Psoas muscle (tissue), 8 donors: ENCODE results near the gene LHFPL4. TPM values are rescaled to one million over a fixed set of nuclear protein-coding genes. Genes with fewer than 3 reads are reported as not detected.

Experiments used
- ATAC-seq, 4 donors: fragments of 200-7000 bp; cut with Tn5 transposase; one replicate each; pipeline ENCODE4 v1.9.1; 2020; ENCODE audit warnings: moderate library complexity in 3 of 4, mild to moderate bottlenecking in 2 of 4
- DNase-seq, 2 donors: peaks; one replicate each; pipeline ENCODE4 v3.0.0-alpha.2; 2020
- H3K27ac ChIP-seq: fragments of 200-600 bp; one replicate; pipeline ENCODE4 v1.8.0; 2022
- H3K27me3 ChIP-seq, 3 donors: fragments of 200-600 bp in 1 of 3; one replicate each; pipeline versions ENCODE4 v1.6.1 to v1.8.0; 2013 to 2022; ENCODE audit warnings: low read length in 2 of 3, mild to moderate bottlenecking in 2 of 3, moderate library complexity in 1 of 3; ENCODE audit not compliant: insufficient read depth in 3 of 3
- H3K36me3 ChIP-seq, 2 donors: fragments of 200-600 bp in 1 of 2; one replicate each; pipeline versions ENCODE4 v1.6.1 to v1.8.0; 2013 to 2022; ENCODE audit warnings: low read depth in 1 of 2, mild to moderate bottlenecking in 1 of 2, moderate library complexity in 1 of 2; ENCODE audit not compliant: insufficient read depth in 1 of 2
- H3K4me1 ChIP-seq: fragments of 200-600 bp; one replicate; pipeline ENCODE4 v1.8.0; 2022
- H3K4me3 ChIP-seq: fragments of 200-600 bp; one replicate; pipeline ENCODE4 v1.8.0; 2022; ENCODE audit warnings: mild to moderate bottlenecking
- H3K9me3 ChIP-seq: fragments of 200-600 bp; one replicate; pipeline ENCODE4 v1.8.0; 2022
- CTCF ChIP-seq: fragments of 200-600 bp; IDR thresholded peaks from one replicate; pipeline ENCODE4 v1.8.0; 2022; ENCODE audit warnings: antibody characterized with exemption
- WGBS, 3 donors: extraction: QIAGEN DNeasy Blood & Tissue Kit; methylation state at CpG; one replicate each; pipeline versions ENCODE4 v1.1.6 to v1.1.7; 2013; 5-methylcytosine and 5-hydroxymethylcytosine counted together
- intact Hi-C, 2 donors: fragments of 100-400 bp; cut with DNase I; formaldehyde crosslinking; loops; one replicate each; pipeline versions ENCODE4 v1.11.0 to v1.14.2; 2022
- polyA plus RNA-seq, 3 donors: library from polyadenylated mRNA; stranded (reverse); fragments of 200-250 nt; gene quantifications; one replicate each; pipeline ENCODE4 v1.2.3, GENCODE V29; 2013
- total RNA-seq, 4 donors: library from RNA; stranded (reverse); fragmentation: NEBNext Ultra II Directional in 2 of 4; extraction: Animal tissue kit (Norgen Biotek cat#: 25700) in 2 of 4; gene quantifications; one replicate each; pipeline versions ENCODE4 v1.2.1 to v1.2.4, GENCODE V29; 2021 to 2023
- donor health status: healthy with polysubstance abuse.
- donor health status: DM: no; HTN: no; CAD: no; lungs with moderate emphysema.
- donor health status: Bipolar disorder and iron deficiency.
- donor health status: healthy.
- donor health status: DM: yes; HTN: yes; CAD: no.
- donor health status: DM: no; HTN: no; CAD: no.
- donor health status: DM: no; HTN: no; CAD: no.
- donor health status: DM: yes; HTN: yes; CAD: no.

Gene LHFPL4
- total and polyA plus RNA-seq, 7 donors: 0.01 TPM; not detected in 6

- intact Hi-C loops: no loop called here
- no peak for TF ChIP-seq CTCF
- Histone ChIP-seq H3K9me3 (no peaks in the 10 kb centered on the region), H3K27ac (no peak overlapping the region), H3K4me3 (no peak overlapping the region), H3K4me1 (no peaks in the 10 kb centered on the region), H3K36me3 (peaks cover 57 to 100% of the 10 kb centered on the region in 2 donors), H3K27me3 (no peaks in the 10 kb centered on the region)
- ATAC-seq (no peak), DNase-seq (no peak)
Measured at GRCh38 chr3:9473496-9474065, 80.0 kb downstream of the LHFPL4 start.

- 91 to 96% (median 93%) methylated on average over 3 of the region's 3 CpGs for WGBS, 3 donors
- Histone ChIP-seq H3K36me3 (peaks cover 48 to 100% of the 10 kb centered on the region in 2 donors), H3K4me1 (no peaks in the 10 kb centered on the region), H3K9me3 (no peaks in the 10 kb centered on the region), H3K27ac (no peak overlapping the region), H3K27me3 (no peaks in the 10 kb centered on the region), H3K4me3 (no peak overlapping the region)
- TF ChIP-seq CTCF: no peak
- intact Hi-C loops: loop anchor here in 1 of 2 donors (5.0 kb wide), 2 partner anchors 43 to 83 kb away; no protein-coding TSS in a partner anchor
- DNase-seq (no peak), ATAC-seq (no peak)
Measured at GRCh38 chr3:9469986-9470385, 83.6 kb downstream of the LHFPL4 start.

- Histone ChIP-seq H3K4me3 (no peak overlapping the region), H3K36me3 (peaks cover 41 to 100% of the 10 kb centered on the region in 2 donors), H3K27ac (no peak overlapping the region), H3K9me3 (no peaks in the 10 kb centered on the region), H3K27me3 (no peaks in the 10 kb centered on the region), H3K4me1 (no peaks in the 10 kb centered on the region)
- WGBS, 3 donors: 90 to 96% (median 90%) methylated on average over 7 of the region's 7 CpGs
- no peak for TF ChIP-seq CTCF
- no peak for DNase-seq
- intact Hi-C loops: loop anchor here in 1 of 2 donors (5.0 kb wide), 2 partner anchors 41 to 81 kb away; no protein-coding TSS in a partner anchor
- ATAC-seq: peak in 2 of 4 donors; percentile 20 to 22
Measured at GRCh38 chr3:9468460-9468859, 85.2 kb downstream of the LHFPL4 start.

- no peak overlapping the region for H3K4me3 ChIP-seq
- TF ChIP-seq CTCF: no peak
- H3K4me1 ChIP-seq: no peaks in the 10 kb centered on the region
- H3K9me3 ChIP-seq: no peaks in the 10 kb centered on the region
- H3K27me3 ChIP-seq: no peaks in the 10 kb centered on the region
- no peak for DNase-seq
- WGBS, 3 donors: 87 to 98% (median 95%) methylated on average over 3 of the region's 3 CpGs
- H3K27ac ChIP-seq: no peak overlapping the region
- ATAC-seq: peak in 1 of 4 donors; percentile 38
- peaks cover 35 to 100% of the 10 kb centered on the region in 2 donors for H3K36me3 ChIP-seq
- intact Hi-C loops: loop anchor here in 1 of 2 donors (5.0 kb wide), 2 partner anchors 40 to 80 kb away; no protein-coding TSS in a partner anchor
Measured at GRCh38 chr3:9467451-9467850, 86.2 kb downstream of the LHFPL4 start.
